ENCODE results near the gene BDNF. TPM values are rescaled to one million over a fixed set of nuclear protein-coding genes. Genes with fewer than 3 reads are reported as not detected.

BDNF gene
- total and polyA plus RNA-seq, 2 experiments from 2014 or later = 5.1 to 5.2 TPM

DNA sequence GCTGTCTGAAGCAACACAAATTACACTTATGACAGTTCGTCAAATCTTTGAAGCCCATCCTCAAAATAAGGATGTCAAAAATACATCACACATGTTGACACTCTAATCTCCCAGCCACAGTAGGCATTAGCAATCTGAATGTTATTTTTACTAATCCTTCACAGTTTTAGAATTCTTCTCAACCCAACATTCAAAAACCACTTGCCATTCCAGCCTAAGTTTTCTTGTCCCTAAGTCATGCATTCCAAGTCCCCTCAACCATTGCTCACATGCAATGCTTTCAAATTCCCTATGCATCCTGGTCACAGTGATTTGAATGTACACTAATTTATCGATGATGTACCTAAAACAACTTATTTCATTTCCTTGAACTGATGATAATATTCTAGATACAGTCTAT, 7.5 kb downstream of the BDNF start:
- H2AFZ ChIP-seq = no peak overlapping the region
- DNase-seq (ENCODE audit: low spot score) = no peak
- H3K27ac ChIP-seq (ENCODE audit: low read depth) = no peak overlapping the region
- H3K4me3 Mint-ChIP-seq = no peak overlapping the region
- H3K4me1 ChIP-seq (ENCODE audit: insufficient read depth) = peaks cover 73% of the 10 kb centered on the region
- H3K36me3 Mint-ChIP-seq (ENCODE audit: low read depth) = peaks cover 4% of the 10 kb centered on the region; the same call in 2 of the 3 replicates
- H3K4me1 Mint-ChIP-seq = peaks cover 80% of the 10 kb centered on the region
- H3F3A ChIP-seq (replicated peaks; ENCODE audit: low read depth) = no peaks in the 10 kb centered on the region
- no peaks in the 10 kb centered on the region for H3K9me2 ChIP-seq (ENCODE audit: insufficient read depth)
- no peak overlapping the region for H3K27ac Mint-ChIP-seq
- H3K4me3 ChIP-seq = no peak overlapping the region
- no peaks in the 10 kb centered on the region for H4K20me1 ChIP-seq (replicated peaks; ENCODE audit: insufficient read depth)
- TF ChIP-seq JUNB (IDR thresholded peaks at IDR 0.05; ENCODE audit: unreplicated experiment) (no peak), POLR2AphosphoS5 (IDR thresholded peaks at IDR 0.05; ENCODE audit: low read depth) (no peak), CREB1 (CRISPR knock-in tag; IDR thresholded peaks at IDR 0.05; ENCODE audit: low read depth) (no peak), ZNF114 (CRISPR knock-in tag; IDR thresholded peaks at IDR 0.05) (no peak), ZNF331 (CRISPR knock-in tag; IDR thresholded peaks at IDR 0.05; ENCODE audit: low read depth) (no peak), NANOG (IDR thresholded peaks at IDR 0.05; ENCODE audit: borderline replicate concordance) (no peak)
- TF ChIP-seq, protein P1, sequence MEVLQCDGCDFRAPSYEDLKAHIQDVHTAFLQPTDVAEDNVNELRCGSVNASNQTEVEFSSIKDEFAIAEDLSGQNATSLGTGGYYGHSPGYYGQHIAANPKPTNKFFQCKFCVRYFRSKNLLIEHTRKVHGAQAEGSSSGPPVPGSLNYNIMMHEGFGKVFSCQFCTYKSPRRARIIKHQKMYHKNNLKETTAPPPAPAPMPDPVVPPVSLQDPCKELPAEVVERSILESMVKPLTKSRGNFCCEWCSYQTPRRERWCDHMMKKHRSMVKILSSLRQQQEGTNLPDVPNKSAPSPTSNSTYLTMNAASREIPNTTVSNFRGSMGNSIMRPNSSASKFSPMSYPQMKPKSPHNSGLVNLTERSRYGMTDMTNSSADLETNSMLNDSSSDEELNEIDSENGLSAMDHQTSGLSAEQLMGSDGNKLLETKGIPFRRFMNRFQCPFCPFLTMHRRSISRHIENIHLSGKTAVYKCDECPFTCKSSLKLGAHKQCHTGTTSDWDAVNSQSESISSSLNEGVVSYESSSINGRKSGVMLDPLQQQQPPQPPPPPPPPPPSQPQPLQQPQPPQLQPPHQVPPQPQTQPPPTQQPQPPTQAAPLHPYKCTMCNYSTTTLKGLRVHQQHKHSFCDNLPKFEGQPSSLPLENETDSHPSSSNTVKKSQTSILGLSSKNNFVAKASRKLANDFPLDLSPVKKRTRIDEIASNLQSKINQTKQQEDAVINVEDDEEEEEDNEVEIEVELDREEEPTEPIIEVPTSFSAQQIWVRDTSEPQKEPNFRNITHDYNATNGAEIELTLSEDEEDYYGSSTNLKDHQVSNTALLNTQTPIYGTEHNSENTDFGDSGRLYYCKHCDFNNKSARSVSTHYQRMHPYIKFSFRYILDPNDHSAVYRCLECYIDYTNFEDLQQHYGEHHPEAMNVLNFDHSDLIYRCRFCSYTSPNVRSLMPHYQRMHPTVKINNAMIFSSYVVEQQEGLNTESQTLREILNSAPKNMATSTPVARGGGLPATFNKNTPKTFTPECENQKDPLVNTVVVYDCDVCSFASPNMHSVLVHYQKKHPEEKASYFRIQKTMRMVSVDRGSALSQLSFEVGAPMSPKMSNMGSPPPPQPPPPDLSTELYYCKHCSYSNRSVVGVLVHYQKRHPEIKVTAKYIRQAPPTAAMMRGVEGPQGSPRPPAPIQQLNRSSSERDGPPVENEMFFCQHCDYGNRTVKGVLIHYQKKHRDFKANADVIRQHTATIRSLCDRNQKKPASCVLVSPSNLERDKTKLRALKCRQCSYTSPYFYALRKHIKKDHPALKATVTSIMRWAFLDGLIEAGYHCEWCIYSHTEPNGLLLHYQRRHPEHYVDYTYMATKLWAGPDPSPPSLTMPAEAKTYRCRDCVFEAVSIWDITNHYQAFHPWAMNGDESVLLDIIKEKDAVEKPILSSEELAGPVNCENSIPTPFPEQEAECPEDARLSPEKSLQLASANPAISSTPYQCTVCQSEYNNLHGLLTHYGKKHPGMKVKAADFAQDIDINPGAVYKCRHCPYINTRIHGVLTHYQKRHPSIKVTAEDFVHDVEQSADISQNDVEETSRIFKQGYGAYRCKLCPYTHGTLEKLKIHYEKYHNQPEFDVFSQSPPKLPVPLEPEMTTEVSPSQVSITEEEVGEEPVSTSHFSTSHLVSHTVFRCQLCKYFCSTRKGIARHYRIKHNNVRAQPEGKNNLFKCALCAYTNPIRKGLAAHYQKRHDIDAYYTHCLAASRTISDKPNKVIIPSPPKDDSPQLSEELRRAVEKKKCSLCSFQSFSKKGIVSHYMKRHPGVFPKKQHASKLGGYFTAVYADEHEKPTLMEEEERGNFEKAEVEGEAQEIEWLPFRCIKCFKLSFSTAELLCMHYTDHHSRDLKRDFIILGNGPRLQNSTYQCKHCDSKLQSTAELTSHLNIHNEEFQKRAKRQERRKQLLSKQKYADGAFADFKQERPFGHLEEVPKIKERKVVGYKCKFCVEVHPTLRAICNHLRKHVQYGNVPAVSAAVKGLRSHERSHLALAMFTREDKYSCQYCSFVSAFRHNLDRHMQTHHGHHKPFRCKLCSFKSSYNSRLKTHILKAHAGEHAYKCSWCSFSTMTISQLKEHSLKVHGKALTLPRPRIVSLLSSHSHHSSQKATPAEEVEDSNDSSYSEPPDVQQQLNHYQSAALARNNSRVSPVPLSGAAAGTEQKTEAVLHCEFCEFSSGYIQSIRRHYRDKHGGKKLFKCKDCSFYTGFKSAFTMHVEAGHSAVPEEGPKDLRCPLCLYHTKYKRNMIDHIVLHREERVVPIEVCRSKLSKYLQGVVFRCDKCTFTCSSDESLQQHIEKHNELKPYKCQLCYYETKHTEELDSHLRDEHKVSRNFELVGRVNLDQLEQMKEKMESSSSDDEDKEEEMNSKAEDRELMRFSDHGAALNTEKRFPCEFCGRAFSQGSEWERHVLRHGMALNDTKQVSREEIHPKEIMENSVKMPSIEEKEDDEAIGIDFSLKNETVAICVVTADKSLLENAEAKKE (CRISPR knock-in tag; IDR thresholded peaks at IDR 0.05) = no peak
- TF ChIP-seq, protein P2, sequence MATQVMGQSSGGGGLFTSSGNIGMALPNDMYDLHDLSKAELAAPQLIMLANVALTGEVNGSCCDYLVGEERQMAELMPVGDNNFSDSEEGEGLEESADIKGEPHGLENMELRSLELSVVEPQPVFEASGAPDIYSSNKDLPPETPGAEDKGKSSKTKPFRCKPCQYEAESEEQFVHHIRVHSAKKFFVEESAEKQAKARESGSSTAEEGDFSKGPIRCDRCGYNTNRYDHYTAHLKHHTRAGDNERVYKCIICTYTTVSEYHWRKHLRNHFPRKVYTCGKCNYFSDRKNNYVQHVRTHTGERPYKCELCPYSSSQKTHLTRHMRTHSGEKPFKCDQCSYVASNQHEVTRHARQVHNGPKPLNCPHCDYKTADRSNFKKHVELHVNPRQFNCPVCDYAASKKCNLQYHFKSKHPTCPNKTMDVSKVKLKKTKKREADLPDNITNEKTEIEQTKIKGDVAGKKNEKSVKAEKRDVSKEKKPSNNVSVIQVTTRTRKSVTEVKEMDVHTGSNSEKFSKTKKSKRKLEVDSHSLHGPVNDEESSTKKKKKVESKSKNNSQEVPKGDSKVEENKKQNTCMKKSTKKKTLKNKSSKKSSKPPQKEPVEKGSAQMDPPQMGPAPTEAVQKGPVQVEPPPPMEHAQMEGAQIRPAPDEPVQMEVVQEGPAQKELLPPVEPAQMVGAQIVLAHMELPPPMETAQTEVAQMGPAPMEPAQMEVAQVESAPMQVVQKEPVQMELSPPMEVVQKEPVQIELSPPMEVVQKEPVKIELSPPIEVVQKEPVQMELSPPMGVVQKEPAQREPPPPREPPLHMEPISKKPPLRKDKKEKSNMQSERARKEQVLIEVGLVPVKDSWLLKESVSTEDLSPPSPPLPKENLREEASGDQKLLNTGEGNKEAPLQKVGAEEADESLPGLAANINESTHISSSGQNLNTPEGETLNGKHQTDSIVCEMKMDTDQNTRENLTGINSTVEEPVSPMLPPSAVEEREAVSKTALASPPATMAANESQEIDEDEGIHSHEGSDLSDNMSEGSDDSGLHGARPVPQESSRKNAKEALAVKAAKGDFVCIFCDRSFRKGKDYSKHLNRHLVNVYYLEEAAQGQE (IDR thresholded peaks at IDR 0.05; ENCODE audit: unreplicated experiment) = no peak
- ATAC-seq = no peak
- no peaks in the 10 kb centered on the region for H3K27me3 ChIP-seq (ENCODE audit: insufficient read depth)
- H3K9me3 Mint-ChIP-seq = no peaks in the 10 kb centered on the region
- peaks cover 62% of the 10 kb centered on the region for H3K79me2 ChIP-seq (replicated peaks; ENCODE audit: insufficient read depth)
- H3K36me3 ChIP-seq (ENCODE audit: insufficient read depth) = no peaks in the 10 kb centered on the region
- no peaks in the 10 kb centered on the region for H3K27me3 Mint-ChIP-seq (ENCODE audit: insufficient read depth, low read depth, poor library complexity)
- no peak overlapping the region for H3K4me2 ChIP-seq

Measured in GM23338 (cell line).